Uterus (tissue), 4 donors: ENCODE data around the gene CADM3. TPM values are rescaled to one million over a fixed set of nuclear protein-coding genes. Genes with fewer than 3 reads are reported as not detected.
A peak's percentile ranks its signal among the peaks of the same experiment; 100 is the strongest.

Experiments
- DNase-seq, 2 donors: peaks; one replicate each; pipeline ENCODE4 v3.0.0-alpha.2; 2019 to 2020
- H3K27ac ChIP-seq, 2 donors: fragments of 200-600 bp; sonication (generic); 1 replicate in 1 of 2; 2 replicates in 1 of 2; pipeline ENCODE4 v1.5.1; 2016 to 2018
- H3K27me3 ChIP-seq, 2 donors: fragments of 200-600 bp; sonication (generic); one replicate each; pipeline ENCODE4 v1.5.1; 2018 to 2019; ENCODE audit warnings: control low read depth in 1 of 2
- H3K36me3 ChIP-seq, 2 donors: fragments of 200-600 bp; sonication (generic); one replicate each; pipeline ENCODE4 v1.5.1; 2019; ENCODE audit warnings: control low read depth in 1 of 2
- H3K4me1 ChIP-seq, 2 donors: fragments of 200-600 bp; sonication (generic); one replicate each; pipeline ENCODE4 v1.5.1; 2018 to 2019; ENCODE audit warnings: control low read depth in 1 of 2
- H3K4me3 ChIP-seq, 2 donors: fragments of 200-600 bp; sonication (generic); 1 replicate in 1 of 2; 2 replicates in 1 of 2; pipeline ENCODE4 v1.5.1; 2018 to 2019; ENCODE audit warnings: mild to moderate bottlenecking in 1 of 2
- H3K9me3 ChIP-seq, 2 donors: fragments of 200-600 bp; sonication (generic); one replicate each; pipeline ENCODE4 v1.5.1; 2019; ENCODE audit warnings: control low read depth in 1 of 2
- POLR2A ChIP-seq, 2 donors: fragments of 450-650 bp; IDR thresholded peaks; one replicate each; pipeline ENCODE4 v1.6.1; 2016; ENCODE audit warnings: antibody characterized with exemption in 2 of 2, mild to moderate bottlenecking in 1 of 2, moderate library complexity in 1 of 2
- intact Hi-C: fragments of 100-400 bp; cut with DNase I; formaldehyde crosslinking; loops from one replicate; pipeline ENCODE4 v1.15.1; 2023; ENCODE audit warnings: low total_unique reads
- total RNA-seq, 4 donors: library from RNA; depleted of rRNA in 3 of 4; stranded (reverse); fragments of >200 nt in 3 of 4; gene quantifications; one replicate each; pipeline versions ENCODE4 v1.1.0 to v1.2.4, GENCODE V29; 2014 to 2023
- TF ChIP-seq, protein P1 (sequence below), 4 experiments: fragments of 200-600 bp in 2 of 4; fragments of 450-650 bp in 2 of 4; sonication (generic) in 2 of 4; IDR thresholded peaks; one replicate each; pipeline ENCODE4 v1.5.1; 2016 to 2019; ENCODE audit warnings: antibody characterized with exemption in 4 of 4, mild to moderate bottlenecking in 2 of 4, moderate library complexity in 1 of 4
- donor health status: DM: yes; HTN: yes; CAD: no.

CADM3 gene, protein sequence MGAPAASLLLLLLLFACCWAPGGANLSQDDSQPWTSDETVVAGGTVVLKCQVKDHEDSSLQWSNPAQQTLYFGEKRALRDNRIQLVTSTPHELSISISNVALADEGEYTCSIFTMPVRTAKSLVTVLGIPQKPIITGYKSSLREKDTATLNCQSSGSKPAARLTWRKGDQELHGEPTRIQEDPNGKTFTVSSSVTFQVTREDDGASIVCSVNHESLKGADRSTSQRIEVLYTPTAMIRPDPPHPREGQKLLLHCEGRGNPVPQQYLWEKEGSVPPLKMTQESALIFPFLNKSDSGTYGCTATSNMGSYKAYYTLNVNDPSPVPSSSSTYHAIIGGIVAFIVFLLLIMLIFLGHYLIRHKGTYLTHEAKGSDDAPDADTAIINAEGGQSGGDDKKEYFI
- 1 to 10 TPM in 3 of 4 donors, not detected in 1; 2.7 to 8.8 (median 5.6) TPM for total RNA-seq

DNA sequence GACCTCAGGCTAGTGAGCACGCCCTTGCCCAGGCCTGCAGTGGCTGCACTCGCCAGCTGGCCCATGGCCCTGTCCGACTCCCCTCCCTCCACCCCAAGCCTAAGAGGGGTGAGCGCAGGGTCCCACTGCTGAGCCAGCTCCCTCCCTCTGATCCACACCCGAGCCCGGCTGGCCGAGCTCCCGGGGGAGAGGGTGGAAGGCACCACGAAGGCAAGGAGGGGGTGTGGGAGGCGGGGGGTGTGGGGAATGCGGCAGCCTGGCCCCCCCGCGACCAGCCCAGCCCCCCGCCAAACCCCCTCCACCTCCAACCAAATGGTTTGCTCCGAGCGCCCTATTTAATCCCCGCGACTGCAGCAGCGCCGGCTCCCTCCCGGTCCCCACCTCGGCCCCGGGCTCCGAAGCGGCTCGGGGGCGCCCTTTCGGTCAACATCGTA lies at the start of gene CADM3:
CADM3 (plus strand) TSS at position 362 of the 434 bp plus-strand sequence. CDS start 151 bp downstream, outside the sequence.
- H3K4me3 ChIP-seq = peak within 1 kb of the TSS in 1 of 2 donors; percentile 16
- H3K27ac ChIP-seq = no peak within 1 kb of the TSS
- H3K27me3 ChIP-seq = peaks cover 0 to 5% of the 10 kb centered on the region in 2 donors
- peaks cover 0 to 13% of the 10 kb centered on the region in 2 donors for H3K4me1 ChIP-seq
- no peaks in the 10 kb centered on the region for H3K36me3 ChIP-seq
- DNase-seq = peak in 1 of 2 donors; percentile 12
- H3K9me3 ChIP-seq = no peaks in the 10 kb centered on the region
- intact Hi-C loops = no loop called here
- TF ChIP-seq, protein P1, sequence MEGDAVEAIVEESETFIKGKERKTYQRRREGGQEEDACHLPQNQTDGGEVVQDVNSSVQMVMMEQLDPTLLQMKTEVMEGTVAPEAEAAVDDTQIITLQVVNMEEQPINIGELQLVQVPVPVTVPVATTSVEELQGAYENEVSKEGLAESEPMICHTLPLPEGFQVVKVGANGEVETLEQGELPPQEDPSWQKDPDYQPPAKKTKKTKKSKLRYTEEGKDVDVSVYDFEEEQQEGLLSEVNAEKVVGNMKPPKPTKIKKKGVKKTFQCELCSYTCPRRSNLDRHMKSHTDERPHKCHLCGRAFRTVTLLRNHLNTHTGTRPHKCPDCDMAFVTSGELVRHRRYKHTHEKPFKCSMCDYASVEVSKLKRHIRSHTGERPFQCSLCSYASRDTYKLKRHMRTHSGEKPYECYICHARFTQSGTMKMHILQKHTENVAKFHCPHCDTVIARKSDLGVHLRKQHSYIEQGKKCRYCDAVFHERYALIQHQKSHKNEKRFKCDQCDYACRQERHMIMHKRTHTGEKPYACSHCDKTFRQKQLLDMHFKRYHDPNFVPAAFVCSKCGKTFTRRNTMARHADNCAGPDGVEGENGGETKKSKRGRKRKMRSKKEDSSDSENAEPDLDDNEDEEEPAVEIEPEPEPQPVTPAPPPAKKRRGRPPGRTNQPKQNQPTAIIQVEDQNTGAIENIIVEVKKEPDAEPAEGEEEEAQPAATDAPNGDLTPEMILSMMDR (IDR thresholded peaks at IDR 0.05) = no peak

DNA sequence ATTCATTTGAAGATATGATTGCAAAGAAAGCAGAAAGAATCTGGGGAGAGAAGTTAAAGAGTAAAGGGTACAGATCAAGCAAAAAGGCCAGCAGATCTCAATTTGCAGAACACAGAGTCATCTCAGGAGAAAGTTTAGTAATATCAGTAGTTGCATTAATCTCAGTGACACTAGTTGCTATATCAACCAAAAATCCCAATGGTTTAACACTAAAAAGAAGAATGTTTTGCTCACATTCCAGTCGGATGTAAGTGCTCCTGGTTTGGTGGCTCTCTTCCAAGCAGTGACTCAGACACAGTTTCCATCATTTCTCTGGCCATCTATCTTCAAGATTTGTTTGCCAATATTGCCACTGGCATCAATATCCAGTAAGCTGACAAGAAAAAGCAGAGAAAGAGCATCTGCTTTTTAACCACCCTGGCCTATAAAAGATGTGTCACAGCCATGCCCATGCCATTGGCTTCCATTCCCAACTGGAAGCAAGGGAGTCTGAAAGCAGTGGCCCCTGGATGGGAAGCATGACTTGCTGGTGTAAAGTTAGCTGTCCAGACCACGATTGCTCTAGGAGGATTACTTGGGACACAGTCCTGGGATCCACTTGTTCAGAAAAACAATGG lies 49.3 kb upstream of the CADM3 start:
- intact Hi-C loops = no loop called here
- Histone ChIP-seq H3K27ac (no peak overlapping the region), H3K27me3 (no peaks in the 10 kb centered on the region), H3K4me1 (no peaks in the 10 kb centered on the region), H3K36me3 (no peaks in the 10 kb centered on the region), H3K9me3 (no peaks in the 10 kb centered on the region), H3K4me3 (no peak overlapping the region)
- no peak for DNase-seq
- TF ChIP-seq, protein P1 (IDR thresholded peaks at IDR 0.05) = no peak
- TF ChIP-seq POLR2A (IDR thresholded peaks at IDR 0.05) = no peak

DNA sequence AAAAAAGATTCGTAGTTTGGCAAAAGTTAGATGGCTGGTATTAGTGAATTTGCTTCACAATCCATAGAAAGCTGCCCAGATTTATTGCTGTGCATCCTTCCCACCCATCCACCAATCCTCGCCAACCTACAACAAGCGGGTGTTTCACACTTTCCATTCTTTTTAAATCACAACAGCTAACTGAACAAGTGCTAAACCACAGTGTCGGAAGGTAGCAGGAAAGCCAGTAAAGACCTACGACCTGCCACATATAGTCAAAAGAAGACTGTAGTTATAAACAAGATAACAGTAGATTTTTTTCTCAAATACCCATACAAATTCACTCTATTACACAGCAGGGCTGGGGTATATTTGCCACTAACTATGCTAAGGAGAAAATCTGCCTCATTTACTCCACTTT lies 47.8 kb upstream of the CADM3 start:
- TF ChIP-seq, protein P1 (IDR thresholded peaks at IDR 0.05) = no peak
- TF ChIP-seq POLR2A (IDR thresholded peaks at IDR 0.05) = no peak

DNA sequence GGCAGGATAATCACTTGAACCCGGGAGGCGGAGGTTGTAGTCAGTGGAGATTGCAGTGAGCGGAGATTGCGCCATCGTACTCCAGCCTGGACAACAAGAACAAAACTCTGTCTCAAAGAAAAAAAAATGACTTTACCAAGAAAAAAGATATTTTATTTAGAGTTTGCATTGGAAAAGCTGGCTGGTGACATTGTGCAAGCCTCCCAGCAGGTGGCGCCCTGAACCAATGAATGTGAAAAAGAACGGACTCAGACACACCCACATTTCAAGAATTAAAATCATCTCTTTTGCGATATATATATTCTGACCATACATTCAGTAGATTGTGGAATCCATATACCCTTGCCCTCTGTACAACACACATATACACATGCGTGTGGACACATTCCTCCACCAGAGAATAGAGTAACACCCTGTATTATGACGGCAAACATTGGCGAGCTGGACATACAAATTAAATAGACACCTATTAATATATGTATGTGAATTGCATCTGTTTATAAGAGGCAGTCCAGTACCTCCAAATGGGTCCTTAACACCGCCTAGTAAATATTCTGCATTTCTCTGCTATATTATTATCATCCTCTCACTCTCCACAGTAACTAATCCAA lies 39.0 kb upstream of the CADM3 start:
- DNase-seq = peak; percentile 15 to 31
- intact Hi-C loops = no loop called here

More for the DNA sequence above, 47.8 kb upstream of the CADM3 start:
- Histone ChIP-seq H3K9me3 (no peaks in the 10 kb centered on the region), H3K27ac (no peak overlapping the region), H3K4me3 (no peak overlapping the region), H3K27me3 (no peaks in the 10 kb centered on the region), H3K4me1 (no peaks in the 10 kb centered on the region), H3K36me3 (no peaks in the 10 kb centered on the region)
- no peak for DNase-seq
- intact Hi-C loops = no loop called here

More for the DNA sequence above, 39.0 kb upstream of the CADM3 start:
- no peaks in the 10 kb centered on the region for H3K9me3 ChIP-seq
- H3K27ac ChIP-seq = no peak overlapping the region
- no peaks in the 10 kb centered on the region for H3K4me1 ChIP-seq
- no peaks in the 10 kb centered on the region for H3K27me3 ChIP-seq
- no peak overlapping the region for H3K4me3 ChIP-seq
- no peaks in the 10 kb centered on the region for H3K36me3 ChIP-seq
- TF ChIP-seq POLR2A (IDR thresholded peaks at IDR 0.05) = no peak
- TF ChIP-seq, protein P1 (IDR thresholded peaks at IDR 0.05) = peak; percentile 48 to 69 (median 56)
